Stimulated activated CD4-positive, alpha-beta T cell treated with anti-CD3 and anti-CD28 coated beads, Interleukin-12 subunit alpha, Interleukin-12 subunit beta, amount 100 ng/mL, for 48 hours (primary cell): ENCODE measurements around the gene ZNF283.
A peak's percentile ranks its signal among the peaks of the same experiment; 100 is the strongest.

ENCODE experiments used
- DNase-seq, 3 donors: peaks; one replicate each; pipeline ENCODE4 v3.0.0-alpha.2; 2020; ENCODE audit warnings: low read depth in 2 of 3, low spot score in 1 of 3

Gene ZNF283

DNA sequence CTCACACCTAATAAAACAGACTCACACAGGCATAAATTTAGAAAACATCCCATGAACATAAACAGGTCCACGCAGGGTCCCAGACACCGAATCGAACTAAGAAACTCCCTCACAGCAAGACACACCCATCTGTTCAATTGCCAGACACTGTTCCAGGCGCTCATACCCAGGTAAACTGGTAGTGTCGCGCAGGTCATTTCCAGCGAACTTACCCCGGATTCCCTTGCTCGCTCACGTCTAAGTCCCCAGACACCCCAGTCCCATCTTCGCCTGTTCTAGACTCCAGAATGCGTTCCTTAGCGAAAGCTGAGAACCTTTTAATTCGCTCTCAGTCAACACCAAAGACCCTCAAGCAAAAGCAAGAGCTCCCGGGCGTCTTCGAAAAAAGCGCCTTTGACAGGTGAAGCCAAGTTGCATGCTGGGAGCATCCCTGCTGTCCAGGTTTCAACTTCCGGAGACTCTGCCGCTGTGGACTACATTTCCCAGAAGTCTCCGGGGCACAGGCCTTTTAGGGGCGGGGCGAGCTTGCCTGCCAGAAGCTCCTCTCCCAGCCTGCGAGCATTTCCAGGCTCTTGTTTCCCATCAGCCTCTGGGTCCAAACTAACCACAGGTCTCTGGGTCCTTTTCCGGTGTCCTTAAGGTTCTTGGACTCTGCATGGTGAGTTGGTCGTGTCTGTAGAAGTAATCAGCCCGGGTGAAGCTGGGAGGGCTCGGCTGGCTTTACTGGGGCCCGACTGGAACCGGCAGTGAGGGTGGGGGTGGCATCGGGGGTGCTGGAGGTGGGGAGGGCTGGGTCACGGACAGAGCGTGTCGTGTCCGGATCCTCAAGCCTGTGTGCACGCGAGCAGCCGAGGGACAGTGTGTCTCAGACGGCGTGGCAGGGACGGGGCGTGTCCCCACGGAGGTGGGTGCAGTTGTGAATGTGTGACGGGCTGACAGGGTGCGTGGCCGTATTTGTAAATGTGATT, at the start of gene ZNF283:
ZNF283 (plus strand) TSS at position 535 of the 968 bp plus-strand sequence. CDS start 6,184 bp downstream, outside the sequence.
- peak; percentile 73 to 87 (median 79) for DNase-seq

DNA sequence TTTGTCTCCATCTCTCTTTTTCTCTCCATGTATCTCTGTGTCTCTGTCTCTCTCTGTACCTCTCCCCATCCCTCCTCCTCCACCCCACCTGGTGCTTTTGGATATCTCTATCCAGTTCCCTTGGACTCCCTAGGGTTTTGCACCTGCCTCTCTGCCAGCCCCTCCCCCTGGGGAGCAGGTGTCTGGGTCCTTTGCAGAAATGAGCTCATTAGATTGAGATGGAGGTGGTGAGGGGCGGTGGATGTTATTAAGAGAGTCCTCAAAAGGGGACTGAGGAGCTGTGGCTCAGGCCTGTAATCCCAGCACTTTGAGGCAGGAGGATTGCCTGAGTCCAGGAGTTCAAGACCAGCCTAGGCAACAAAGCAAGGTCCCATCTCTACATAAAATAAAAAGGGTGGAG, 48.5 kb upstream of the ZNF283 start:
- DNase-seq = no peak

DNA sequence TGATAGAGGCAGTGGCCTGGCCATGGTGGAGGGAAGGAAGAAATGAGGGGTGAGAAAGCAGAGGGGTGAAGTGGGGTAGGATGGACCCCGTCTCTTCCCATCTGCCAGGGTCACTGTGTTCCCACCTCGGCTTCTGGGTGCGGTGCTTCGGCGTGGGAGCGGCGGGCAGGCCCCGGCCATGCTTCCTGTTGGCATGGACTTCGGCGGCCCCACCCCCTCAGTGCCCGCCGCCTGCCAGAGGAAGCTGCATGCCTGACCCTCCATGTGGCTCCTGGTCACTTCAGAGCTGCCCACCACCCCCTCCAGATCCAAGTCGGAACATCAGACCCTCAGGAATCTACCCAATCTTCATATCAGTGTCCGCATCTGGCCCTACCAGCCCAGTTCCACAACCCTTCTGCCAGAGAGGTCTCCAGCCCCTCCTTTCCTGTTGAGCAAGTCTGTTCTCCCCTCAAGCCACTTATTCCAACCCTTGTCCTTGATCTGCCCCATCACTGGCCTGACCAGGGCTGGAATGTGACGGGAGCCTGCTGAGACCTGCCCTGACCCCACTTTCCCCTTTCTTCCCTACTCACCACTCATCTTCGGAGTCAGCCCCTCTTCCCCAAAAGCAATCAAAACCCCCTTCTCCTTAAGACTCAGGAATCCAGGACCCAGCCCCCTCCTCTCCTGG, 47.8 kb upstream of the ZNF283 start:
- DNase-seq = no peak

DNA sequence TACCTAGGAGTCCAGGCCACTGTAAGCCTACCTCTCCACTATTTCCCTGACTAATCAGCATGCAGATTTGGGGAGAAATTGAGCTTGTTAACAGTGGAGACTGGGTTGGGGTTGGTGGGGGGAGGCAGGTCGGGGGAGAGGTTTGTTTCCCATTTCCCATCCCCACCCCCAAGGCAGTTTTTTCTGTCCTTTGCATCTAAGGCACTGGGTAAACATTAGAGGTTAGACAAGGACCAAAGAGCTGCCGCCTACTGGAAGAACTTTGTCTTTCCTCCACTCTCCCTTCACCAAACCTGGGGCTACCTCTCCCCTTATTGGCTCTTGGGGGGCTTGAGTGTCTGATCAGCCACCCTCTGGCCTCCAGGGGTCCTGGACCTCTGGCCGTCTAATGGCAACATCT, 47.3 kb upstream of the ZNF283 start:
- DNase-seq = no peak

DNA sequence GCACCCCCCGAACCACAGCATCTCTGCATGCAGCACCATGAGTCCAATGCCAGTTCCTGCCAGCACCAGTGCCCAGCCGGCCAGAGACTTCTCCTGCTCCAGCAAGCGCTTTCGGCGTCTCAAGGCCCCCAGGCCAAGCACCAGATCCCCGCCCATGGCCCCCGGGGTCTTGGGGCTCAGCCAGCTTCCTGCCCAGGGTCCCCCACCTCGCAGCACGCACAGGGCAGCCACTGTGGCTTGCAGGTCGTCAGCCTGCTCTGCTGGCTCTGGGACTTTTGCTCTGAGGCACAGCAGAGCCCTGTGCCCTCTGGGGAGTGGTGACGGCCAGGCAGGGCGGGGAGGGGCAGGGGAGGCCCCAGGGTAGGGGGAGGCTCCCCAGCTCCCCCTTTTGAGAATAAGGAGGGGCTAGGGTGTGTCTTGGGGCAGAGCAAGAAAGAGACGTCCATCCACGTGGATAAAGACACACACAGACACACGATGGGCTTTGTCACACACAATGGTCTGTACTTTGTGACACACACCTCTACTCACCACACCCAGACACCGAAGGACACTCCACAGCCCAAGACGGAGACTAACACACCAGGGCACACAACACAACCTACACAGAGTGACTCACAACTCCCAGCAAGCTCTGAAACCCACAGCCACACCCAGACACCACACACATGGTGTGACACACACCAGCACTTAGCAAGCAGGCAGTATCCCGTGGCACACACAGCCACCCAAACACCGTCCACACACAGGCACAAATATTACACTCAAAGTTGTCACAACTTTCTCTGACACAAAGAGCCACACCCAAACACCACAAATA, 46.2 kb upstream of the ZNF283 start, which contains the start of gene KCNN4:
KCNN4 (minus strand) TSS at position 268 of the 820 bp plus-strand sequence; CDS start at position 156, 112 bp downstream.
- peak; percentile 70 to 76 (median 71) for DNase-seq

DNA sequence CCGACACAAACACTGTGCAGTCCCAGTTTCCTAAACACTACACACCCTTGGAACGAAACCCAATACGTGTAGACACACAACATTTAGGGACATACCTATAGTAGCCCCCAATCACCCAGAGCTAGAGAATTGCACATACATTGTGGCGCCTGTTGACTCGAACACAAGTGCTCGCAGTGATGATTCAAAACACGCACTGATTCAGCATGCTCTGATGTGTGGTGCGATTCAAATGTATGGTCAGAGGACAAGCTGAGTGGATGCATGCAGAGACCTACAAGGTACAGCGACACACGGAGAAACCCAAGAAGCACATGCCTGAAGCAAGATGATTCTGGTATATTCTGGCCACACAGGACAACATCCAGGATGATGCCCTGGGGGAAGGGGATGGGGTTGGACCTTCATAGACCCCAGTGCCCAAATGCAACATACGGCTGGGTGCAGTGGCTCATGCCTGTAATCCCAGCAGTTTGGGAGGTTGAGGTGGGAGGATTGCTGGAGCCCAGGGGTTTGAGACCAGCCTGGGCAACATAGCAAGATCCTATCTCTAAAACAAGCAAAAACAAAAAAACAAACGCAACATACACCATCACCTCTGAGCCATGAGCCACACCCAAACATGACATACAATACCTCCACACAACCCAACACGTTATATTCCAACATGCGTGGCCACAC, 45.4 kb upstream of the ZNF283 start:
- no peak for DNase-seq

DNA sequence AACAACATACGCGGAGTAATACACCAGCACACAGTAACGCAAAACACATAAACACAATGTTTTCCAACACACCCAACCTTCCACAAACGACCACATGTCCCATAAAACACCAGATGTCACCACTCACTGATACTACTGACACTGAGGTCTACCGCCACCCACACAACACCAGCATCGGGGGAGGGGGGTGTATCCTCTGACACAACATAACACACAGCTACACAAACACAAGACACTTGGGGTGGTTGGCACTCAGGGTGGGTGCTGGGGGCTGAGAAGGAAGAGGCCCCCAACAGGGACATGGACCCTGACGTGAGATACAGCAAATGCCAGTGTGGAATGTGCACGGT, 44.8 kb upstream of the ZNF283 start:
- DNase-seq = no peak

DNA sequence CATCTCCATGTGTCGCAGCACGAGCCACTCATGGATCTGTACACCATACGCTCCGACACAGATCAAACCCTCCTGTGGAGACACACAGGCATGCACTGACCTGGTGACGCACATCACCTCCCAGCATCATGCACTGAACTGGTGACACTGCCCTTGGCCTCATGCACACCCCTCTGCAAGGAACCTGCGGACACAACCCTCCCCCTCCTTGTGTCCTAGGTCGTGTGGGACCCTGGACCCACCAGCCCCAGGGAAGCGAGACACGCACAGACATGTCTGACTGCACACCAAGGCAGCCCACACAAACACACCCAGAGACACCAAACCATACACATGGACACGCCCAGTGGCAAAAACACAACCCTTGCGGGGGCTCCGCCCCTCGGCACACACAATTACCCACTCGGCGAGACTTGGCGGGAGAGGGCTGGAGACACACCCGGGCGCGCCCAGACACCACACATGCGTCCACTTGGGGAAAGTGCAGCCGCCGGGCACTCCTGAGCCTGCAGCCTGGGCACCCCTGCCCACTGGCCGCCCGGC, 44.4 kb upstream of the ZNF283 start:
- no peak for DNase-seq

DNA sequence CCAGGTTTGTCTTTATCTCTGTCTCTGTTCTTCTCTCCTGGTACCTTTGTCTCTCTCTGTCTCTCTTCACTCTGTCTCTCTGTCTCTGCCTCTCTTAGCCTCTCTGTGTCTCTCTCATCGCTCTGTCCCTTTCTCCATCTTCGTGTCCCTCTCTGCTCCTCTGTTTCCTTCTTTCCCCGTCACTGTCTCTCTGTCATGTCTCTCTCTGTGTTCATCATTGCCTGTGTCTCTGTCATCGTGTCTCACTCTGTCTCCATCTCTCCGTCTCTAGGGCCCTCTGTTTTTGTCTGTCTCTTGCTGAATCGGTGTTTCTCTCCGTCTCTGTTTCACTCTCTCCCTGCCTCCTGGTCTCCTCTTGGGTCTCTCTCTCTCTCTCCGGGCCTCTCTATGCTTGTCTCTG, 43.5 kb upstream of the ZNF283 start:
- no peak for DNase-seq

DNA sequence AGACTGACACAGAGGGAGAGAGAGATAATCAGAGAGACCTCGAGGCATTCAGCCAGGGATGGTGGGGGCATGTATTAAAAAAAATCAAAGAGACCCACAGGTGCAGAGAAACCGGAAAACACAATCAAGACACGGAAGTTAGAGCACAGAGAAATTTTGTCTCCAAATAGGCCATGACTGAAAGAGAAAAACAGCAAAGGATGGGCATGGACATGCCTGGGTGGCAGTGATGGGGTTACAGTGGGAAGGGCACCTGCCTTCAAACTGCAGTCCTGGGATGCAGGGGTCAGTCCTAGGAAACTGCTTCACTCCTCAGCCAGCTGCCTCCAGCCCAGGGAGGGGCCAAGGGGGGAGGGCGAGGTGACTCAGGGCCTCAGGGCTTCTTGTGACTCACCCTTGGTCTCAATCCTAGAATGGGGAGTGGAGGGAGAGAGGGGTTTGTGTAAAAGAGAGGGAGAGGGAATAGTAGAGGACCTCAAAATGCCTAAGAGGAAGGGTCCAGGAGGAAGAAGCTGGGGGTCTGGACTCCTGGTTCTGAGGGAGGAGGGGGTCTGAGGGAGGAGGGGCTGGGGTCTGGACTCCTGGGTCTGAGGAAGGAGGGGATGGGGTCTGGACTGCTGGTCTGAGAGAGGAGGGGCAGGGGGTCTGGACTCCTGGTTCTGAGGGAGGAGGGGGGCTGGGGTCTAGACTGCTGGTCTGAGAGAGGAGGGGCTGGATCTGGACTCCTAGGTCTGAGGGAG, 42.7 kb upstream of the ZNF283 start:
- DNase-seq = peak in 2 of 3 donors; percentile 43 to 62

DNA sequence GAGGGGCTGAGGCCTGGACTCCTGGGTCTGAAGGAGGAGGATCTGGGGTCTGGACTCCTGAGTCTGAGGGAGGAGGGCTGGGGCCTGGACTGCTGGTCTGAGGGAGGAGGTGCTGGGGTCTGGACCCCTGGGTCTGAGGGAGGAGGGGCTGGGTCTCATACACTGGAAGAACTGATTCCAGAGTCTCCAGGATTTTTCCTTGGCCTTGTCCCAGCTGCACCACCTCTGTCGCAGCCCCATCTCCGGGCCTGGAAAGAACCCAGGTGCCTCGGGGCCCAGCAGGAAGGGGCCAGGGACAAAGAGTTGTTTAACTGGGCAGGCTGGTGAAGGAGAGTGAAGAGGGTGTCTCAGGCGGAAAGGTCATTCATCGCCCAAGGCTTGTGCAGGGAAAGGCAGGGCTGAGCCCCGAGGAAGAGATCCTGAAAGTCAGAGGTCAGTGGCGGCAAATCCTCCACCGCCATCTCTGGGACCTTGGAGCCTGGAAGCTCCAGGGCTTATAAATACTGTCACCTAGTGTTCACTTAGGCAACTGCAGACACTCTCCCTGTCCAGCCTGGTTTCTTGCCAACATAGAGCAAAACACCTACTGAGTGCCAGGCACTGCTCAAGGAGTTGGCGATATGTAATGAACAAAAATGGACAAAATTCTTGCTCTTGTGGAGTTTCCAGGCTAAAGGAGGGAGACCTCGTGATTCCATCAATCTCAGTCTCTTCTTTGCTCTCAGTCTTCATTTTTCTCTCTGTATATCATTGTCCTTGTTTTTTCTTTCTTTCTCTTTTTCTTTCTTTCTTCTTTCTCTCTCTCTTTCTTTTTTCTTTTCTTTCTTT, 41.9 kb upstream of the ZNF283 start:
- no peak for DNase-seq

DNA sequence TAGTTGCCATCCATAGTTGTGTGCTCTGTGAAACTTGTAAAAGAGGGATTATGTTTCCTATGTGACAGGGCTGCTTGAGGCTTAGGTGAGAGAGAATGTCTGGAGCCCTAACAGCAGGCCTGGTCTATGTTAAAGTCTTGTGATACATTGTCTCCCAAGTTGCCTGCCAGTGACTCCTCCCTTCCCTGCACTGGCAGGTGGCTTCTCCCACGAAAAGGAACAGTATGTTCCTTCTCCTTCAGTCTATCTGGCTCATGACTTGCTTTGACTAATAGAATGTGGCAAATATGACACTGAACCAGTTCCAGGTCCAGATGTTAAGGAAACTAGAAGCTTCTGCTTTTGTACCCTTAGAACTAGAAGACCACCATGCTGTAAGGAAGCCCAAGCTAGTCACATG, 40.5 kb upstream of the ZNF283 start:
- DNase-seq = no peak

DNA sequence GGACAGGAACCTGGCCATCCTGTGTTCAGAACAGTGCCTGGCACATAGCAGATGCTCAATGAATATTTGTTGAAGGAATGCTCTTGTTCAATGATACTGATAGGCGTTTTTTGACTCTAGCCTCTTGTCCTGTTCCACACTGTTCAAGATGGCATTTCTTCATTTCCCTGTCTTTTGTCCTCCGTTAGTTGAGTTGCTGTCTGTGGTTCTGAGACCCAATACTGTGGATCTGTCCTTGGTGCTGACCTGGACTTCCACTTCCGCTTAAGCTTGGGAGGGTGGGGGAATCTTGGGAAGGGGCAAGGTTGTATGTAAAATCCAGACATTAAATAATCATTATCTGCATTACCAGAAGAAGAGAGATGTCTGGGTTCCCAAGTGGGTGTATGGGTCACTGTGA, 38.1 kb upstream of the ZNF283 start:
- DNase-seq = no peak

DNA sequence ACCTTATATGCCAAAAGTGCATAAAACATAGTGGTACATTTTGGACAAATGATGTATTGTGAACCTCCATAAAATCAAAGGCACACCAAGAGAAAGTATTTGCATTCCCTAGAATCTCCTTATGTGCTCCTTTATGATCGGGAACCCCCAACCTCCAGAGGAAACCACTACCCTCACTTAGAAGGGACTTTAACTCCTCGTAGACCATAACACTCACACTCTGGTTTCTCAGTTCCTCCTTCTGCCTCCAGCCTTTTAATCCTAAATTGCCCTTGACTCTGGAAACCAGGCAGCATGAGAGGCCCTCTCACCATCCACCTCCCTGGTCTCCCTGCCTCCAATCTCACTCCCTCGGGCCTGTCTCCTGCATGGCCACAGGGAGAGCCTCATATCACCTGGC, 36.5 kb upstream of the ZNF283 start:
- DNase-seq = no peak

DNA sequence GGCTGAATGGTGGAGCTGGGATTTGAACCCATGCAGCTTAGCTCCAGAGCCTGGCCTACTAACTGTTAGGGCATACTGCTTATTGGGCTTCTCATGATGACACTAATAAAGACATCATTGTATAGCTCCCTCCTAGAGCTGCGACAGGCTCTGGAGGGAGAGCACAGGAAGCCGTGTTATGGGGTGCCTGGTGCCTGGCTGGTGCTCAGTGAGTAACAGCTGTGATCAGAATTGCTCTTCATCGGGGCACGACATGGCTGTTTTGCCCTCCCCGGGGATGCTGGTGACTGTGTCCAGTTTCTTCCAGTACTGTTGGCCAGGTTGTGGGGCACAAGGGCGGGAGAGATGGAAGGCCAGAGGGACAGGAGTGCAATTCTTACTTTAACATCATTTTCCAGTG, 30.0 kb upstream of the ZNF283 start:
- no peak for DNase-seq

DNA sequence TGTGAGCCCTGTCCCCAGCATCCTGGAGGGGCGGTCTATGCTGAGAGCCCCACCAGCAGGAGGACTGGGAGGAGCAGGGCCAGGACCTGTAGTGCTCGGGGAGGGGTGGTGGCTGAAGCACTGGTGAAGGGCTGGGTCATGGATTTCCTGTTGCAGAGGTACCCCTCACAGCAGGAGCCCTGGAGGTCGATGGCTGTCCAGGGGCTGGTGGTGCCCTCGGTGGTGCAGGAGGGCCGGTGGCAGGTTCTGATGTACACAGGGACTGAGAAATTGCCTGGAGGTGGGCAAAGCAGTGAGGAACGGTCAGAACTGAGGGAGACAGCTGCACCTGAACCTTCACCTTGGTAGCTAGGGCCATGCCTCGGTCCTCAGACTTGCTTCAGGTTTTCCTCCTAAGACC, 29.6 kb upstream of the ZNF283 start:
- no peak for DNase-seq

DNA sequence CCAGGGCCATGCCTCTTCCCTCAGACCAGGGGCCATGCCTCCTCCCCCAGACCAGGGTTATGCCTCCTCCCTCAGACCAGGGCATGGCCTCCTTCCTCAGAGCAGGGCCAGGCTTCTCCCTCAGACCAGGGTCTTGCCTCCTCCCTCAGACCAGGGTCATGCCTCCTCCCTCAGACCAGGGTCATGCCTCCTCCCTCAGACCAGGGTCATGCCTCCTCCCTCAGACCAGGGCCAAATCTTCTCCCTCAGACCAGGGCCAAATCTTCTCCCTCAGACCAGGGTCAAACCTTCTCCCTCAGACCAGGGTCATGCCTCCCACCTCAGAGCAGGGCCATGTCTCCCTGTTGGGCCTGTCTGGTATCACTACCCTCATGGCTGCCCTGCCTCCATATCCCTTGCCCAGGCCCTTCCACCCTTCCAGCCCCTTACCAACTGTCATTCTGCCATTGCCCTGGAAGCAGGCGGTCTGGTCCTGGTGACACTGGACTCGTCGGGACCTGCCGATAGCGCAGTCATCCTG, 29.0 kb upstream of the ZNF283 start:
- DNase-seq = no peak

DNA sequence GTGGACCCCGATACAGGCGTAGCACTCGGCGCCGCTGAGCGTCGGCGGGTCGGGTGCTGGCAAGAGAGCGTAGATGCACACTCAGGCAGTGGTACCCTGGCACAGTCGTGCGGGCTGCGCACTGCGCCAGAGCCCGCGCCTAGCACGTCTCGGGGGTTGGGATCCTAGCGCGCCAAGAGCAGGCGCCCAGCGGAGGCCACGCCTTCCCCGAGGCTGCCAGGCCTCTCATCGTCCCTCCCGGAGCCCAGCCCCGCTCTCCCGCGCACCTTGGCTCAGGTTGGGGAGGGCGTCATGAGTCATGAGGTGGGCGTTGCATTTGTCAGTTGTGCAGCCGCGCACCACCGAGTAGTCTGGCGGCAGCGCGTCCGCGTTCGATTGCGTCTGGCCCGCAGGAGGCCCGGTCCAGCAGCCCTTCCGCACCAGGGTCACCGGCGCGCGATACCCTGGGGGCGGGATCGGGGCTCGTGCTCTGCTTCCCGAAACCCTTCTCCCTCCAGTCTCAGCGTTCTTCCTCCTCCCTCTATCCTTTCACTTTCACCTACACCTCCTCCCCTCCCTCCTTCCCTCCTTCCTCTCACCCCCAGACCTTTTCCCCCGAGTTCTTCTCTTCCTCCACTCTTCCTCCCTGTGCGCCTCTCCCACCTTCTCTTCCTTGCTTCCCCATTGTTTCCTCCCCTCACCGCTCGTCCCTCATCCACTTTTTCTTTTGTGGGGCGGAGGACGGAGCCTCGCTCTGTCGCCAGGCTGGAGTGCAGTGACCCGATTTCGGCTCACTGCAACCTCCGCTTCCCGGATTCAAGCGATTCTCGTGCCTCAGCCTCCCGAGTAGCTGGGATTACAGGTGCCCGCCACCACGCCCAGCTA, 28.3 kb upstream of the ZNF283 start:
- DNase-seq = peak in 1 of 3 donors; percentile 42
